ENCODE measurements around the gene RASGRP4.
"Not testable (repeated sequence)": the region's sequence is repeated elsewhere in the genome, so short reads cannot be mapped to it uniquely, and the experiment has no call there.

Gene RASGRP4

DNA sequence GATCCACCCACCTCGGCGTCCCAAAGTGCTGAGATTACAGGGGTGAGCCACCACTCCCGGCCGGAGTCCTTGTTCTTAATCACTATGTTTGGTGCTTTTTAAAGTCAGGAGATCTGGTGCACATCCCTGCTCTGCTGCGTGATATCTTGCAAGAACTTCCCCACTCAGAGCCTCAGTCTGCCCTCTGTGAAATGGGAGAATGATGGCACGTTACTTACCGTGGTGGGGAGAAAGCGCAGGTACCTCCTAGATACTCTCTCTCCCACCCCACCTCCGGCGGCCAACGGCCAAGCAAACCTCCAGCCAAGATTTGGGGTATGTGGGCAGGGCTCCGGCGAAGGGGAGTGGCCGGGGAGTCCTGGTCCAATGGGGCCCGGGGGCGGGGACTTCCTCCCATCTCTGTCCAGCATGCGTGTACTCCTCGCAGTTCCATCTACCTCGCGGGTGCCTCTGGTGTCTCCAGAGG is 7.3 kb upstream of the RASGRP4 start, which contains the start of gene RYR1:
TSS of gene RYR1 (plus strand) at position 424 of the 466 bp plus-strand sequence. CDS start 139 bp downstream, outside the sequence.
- Mint-ChIP-seq H3K4me1 (ENCODE audit: low read depth) (peaks cover 13% of the 10 kb centered on the region), H3K36me3 (no peaks in the 10 kb centered on the region), H3K9me3 (ENCODE audit: low read depth) (no peaks in the 10 kb centered on the region), H3K4me3 (no peak within 1 kb of the TSS), H3K27me3 (peaks cover 11% of the 10 kb centered on the region), H3K27ac (no peak within 1 kb of the TSS)

DNA sequence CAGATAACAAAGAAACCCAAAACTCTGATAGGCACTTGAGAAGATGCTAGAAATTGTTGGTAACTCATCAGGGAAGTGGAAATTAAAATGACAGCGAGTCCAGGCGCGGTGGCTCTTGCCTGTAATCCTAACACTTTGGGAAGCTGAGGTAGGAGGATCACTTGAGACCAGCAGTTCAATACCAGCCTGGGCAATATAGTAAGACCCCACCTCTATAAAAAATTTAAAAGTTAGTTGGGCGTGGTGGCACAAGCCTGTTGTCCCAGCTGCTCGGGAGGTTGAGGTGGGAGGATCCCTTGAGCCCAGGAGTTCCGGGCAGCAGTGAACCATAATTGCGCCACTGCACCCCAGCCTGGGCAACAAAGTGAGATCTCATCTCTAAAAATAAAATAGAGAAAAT is 4.9 kb upstream of the RASGRP4 start:
- H3K4me1 Mint-ChIP-seq (ENCODE audit: low read depth) = peaks cover 22% of the 10 kb centered on the region
- no peak overlapping the region for H3K4me3 Mint-ChIP-seq
- H3K36me3 Mint-ChIP-seq = no peaks in the 10 kb centered on the region
- H3K9me3 Mint-ChIP-seq (ENCODE audit: low read depth) = no peaks in the 10 kb centered on the region
- peaks cover 8% of the 10 kb centered on the region for H3K27me3 Mint-ChIP-seq
- no peak overlapping the region for H3K27ac Mint-ChIP-seq

DNA sequence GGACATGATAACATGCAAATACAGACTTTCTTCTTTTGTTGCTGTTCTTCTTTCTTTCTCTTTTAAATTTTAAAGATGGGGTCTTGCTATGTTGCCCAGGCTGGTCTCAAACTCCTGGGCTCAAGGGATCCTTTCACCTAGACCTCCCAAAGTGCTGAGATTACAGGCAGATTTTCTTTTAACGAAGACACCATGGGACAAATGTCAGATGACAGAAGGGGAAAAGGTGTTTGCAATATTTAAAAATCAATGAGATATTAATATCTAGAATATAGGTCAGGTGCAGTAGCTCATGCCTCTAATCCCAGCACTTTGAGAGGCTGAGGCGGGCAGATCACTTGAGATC is 3.8 kb upstream of the RASGRP4 start:
- peak overlapping the region; percentile 93 for H3K27ac Mint-ChIP-seq
- peaks cover 25% of the 10 kb centered on the region for H3K4me1 Mint-ChIP-seq (ENCODE audit: low read depth)
- H3K27me3 Mint-ChIP-seq = peaks cover 8% of the 10 kb centered on the region
- no peak overlapping the region for H3K4me3 Mint-ChIP-seq
- no peaks in the 10 kb centered on the region for H3K36me3 Mint-ChIP-seq
- no peaks in the 10 kb centered on the region for H3K9me3 Mint-ChIP-seq (ENCODE audit: low read depth)

DNA sequence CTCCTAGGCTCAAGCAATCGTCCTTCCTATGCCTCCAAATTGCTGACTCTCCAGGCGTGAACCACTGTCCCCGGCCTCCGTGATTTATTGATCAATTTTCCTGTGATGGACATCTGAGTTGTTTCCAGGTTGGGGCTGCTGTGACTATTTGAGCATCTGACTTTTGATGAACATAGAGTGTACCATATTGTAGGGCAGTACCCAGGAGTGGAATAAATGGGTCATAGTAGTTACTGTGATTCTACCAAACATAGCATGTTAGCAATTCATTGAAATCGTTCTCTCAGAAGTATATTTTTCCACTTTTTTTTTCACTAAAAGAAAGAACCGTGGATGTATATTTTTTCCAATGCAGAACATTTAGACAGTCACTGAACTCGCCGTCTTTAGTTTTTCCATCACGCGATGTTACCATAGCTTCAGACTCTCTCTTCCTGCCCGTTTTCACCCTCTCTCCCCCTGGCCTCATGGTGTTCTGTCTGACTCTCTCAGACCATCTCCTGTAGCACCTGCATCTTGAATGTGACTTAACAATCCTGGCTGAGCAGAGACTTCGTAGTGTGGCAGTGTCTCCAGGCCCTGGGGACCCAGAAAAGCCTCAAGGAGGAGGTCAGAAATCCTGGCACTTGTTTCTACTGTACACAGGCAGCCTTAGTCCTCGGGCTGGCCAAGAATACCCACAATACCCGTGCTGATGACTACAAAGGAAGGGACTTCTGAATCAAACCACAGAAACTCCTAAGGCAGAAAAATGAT is 3.2 kb upstream of the RASGRP4 start:
- H3K27me3 Mint-ChIP-seq = peaks cover 7% of the 10 kb centered on the region
- H3K9me3 Mint-ChIP-seq (ENCODE audit: low read depth) = no peaks in the 10 kb centered on the region
- peaks cover 23% of the 10 kb centered on the region for H3K4me1 Mint-ChIP-seq (ENCODE audit: low read depth)
- H3K27ac Mint-ChIP-seq = peak overlapping the region; percentile 93
- H3K4me3 Mint-ChIP-seq = peak overlapping the region; percentile 42
- H3K36me3 Mint-ChIP-seq = no peaks in the 10 kb centered on the region

DNA sequence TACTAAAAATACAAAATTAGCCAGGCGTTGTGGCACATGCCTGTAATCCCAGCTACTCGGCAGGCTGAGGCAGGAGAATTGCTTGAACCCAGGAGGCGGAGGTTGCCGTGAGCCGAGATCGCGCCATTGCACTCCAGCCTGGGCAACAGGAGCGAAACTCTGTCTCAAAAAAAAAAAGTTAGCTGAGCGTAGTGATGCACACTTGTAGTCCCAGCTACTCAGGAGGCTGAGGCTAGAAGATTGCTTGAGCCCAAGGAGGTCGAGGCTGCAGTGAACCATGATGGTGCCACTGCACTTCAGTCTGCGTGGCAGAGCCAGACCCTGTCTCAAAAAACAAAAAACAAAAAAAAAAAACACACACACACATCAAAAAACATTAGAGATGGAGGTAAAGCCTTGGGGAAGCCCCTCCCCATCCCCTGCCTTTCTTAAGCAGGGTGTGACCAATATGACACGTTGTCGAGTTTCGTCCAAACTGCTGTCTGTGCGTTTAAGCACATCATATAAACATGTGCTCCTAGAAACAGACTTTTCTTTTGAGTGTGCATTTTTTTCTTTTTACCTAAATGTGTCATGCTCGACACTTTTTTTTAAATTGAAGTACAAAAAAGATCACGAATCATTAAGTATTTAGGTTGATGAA is 1.1 kb upstream of the RASGRP4 start:
- H3K27me3 Mint-ChIP-seq; H3K36me3 Mint-ChIP-seq; H3K4me3 Mint-ChIP-seq; H3K27ac Mint-ChIP-seq; H3K9me3 Mint-ChIP-seq (ENCODE audit: low read depth): not testable (repeated sequence)
- H3K4me1 Mint-ChIP-seq (ENCODE audit: low read depth) = peaks cover 21% of the 10 kb centered on the region

DNA sequence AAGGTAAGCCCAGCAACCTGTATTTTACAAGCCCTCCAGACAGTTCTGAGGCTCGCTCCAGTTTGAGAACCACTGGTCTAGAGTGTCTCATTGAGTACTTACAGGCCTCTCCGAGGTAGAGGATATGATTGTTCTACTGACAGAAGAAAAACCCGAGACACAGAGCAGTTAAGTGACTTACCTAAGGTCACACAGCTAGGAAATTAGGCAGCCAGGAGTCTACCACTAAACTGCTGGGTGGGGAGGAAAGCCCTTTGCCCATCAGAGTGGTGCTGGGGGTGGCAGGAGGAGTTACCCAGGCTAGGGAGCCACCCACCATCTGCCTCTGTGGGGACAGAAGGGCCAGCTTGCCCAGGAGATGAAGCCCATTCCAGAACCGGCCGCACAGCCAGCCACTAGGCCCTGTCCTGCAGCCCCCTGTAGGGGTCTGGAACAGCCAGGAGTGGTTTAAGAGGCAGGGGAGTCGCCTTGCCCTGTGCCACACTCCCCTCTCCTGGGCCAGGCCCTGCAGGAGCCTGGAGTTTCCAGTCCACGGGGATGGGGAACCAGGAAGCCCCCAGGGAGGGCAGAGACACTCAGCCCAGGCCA is 703 bp downstream of the RASGRP4 start:
- Mint-ChIP-seq H3K9me3 (ENCODE audit: low read depth) (no peaks in the 10 kb centered on the region), H3K27ac (no peak overlapping the region), H3K4me3 (no peak overlapping the region), H3K27me3 (peaks cover 6% of the 10 kb centered on the region), H3K36me3 (no peaks in the 10 kb centered on the region), H3K4me1 (ENCODE audit: low read depth) (peaks cover 21% of the 10 kb centered on the region)

DNA sequence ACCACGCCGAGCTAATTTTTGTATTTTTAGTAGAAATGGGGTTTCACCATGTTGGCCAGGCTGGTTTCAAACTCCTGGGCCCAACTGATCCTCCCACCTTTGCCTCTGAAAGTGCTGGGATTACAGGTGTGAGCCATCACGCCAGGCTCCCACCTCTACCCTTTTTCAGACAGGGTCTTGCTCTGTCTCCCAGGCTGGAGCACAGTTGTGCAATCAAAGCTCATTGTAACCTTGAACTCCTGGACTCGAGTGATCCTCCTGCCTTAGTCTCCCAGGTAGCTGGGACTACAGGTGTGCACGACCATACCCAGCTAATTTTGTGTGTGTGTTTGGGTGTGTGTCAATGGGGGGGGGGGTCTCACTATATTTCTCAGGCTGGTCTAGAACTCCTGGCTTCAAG is 1.7 kb downstream of the RASGRP4 start:
- Mint-ChIP-seq H3K27ac (no peak overlapping the region), H3K4me3 (no peak overlapping the region), H3K27me3 (peaks cover 3% of the 10 kb centered on the region), H3K9me3 (ENCODE audit: low read depth) (no peaks in the 10 kb centered on the region), H3K36me3 (no peaks in the 10 kb centered on the region), H3K4me1 (ENCODE audit: low read depth) (peaks cover 16% of the 10 kb centered on the region)

DNA sequence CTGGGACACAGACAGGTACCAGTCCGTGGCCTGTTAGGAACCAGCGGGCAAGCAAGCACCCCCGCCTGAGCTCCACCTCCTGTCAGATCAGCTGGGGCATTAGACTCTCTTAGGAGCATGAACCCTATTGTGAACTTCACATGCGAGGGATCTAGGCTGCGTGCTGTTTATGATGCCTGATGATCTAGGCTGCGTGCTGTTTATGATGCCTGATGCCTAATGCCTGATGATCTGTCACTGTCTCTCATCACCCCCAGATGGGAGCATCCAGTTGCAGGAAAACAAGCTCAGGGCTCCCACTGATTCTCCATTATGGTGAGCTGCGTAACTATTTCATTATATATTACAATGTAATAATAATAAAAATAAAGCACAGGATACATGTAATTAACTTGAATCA is 3.6 kb downstream of the RASGRP4 start:
- H3K36me3 Mint-ChIP-seq = no peaks in the 10 kb centered on the region
- H3K27me3 Mint-ChIP-seq = peaks cover 2% of the 10 kb centered on the region
- H3K4me1 Mint-ChIP-seq (ENCODE audit: low read depth) = peaks cover 19% of the 10 kb centered on the region
- H3K9me3 Mint-ChIP-seq (ENCODE audit: low read depth) = no peaks in the 10 kb centered on the region
- H3K4me3 Mint-ChIP-seq = no peak overlapping the region
- no peak overlapping the region for H3K27ac Mint-ChIP-seq

DNA sequence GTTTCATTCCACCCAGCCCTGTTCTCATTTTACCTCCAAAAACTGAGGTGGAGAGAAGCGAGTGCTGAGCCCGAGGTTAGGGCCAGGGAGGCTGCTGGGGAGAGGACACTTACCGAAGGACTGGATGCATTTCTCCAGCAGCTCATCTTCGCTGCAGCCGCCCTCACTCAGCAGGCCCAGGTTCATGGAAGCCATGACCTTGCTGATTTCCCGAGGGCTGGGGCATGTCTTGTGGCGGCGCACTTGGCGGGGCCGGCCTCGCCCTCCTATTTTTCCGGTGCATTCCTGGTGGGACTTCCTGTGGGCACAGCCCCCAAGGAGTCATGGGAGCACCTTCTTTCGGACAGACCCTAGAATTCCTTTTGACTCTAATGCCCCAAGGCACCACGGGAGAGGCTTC is 4.2 kb downstream of the RASGRP4 start:
- Mint-ChIP-seq H3K36me3 (no peaks in the 10 kb centered on the region), H3K27me3 (peaks cover 2% of the 10 kb centered on the region), H3K4me3 (no peak overlapping the region), H3K4me1 (ENCODE audit: low read depth) (peaks cover 23% of the 10 kb centered on the region), H3K27ac (no peak overlapping the region), H3K9me3 (ENCODE audit: low read depth) (no peaks in the 10 kb centered on the region)

DNA sequence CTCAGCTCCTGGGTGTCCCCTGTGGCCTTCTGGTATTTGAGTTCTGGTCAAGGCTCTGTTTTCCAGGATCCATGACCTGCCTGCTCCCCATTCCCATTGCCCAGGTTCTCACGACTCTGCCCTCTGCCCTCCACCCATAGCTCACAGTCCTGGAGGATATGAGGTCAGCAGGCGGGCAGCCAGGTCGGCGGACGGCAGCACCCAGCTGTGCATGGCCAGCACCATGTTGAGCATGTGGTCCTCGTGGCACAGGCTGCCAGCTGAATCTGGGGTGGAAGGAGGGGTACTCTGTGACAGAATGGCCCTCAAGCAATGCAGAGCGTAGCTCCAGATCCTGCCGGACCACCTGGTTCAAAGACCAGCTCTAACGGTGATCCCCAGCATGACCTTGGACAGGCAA is 5.1 kb downstream of the RASGRP4 start:
- H3K27me3 Mint-ChIP-seq = no peaks in the 10 kb centered on the region
- no peaks in the 10 kb centered on the region for H3K9me3 Mint-ChIP-seq (ENCODE audit: low read depth)
- peaks cover 21% of the 10 kb centered on the region for H3K4me1 Mint-ChIP-seq (ENCODE audit: low read depth)
- no peaks in the 10 kb centered on the region for H3K36me3 Mint-ChIP-seq
- no peak overlapping the region for H3K4me3 Mint-ChIP-seq
- H3K27ac Mint-ChIP-seq = no peak overlapping the region

DNA sequence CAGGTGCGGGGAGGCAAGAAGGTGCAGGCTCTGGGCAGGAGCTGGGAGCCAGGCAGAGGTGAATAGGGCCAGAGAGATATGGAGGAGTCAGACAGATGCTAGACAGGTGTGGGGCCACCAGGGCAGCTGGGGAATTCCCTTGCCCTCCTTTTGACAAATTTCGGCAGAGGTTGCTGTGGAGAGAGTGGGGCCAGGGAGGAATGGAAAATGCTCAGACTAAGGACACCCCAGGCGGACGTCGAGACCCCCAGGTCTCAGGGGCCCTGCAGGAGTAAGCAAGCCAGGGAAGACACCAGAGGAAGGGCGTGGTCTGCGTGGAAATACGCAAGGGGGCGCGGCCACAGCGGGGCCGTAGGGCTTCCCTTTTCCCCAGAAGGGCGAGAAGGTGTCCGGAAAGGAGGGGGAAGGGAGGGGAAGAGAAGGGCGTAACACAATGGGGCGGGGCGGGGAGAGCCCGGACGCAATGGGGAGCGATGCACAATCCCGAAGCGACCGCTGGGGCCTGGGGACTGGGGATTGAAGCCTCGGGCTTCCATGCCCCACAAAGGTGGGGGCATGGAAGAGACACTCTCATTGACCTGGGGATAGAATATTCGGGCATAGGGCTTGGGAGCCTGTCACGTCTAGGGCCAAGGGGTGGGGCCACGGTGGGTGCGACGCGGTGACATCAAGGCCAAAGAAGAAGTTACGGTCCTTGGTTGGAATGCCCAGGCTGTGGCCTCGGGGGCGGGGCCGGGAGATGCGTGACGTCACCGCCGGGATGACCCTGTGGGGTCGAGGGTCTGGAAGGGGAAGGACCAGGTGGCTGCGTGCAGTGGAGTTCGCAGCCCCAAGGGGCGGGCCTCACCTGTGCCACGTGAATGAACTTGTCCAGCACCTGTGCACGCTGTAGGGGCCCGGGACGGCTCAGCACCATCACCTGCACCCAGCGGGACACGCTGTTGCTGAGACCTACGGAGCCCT is 8.2 kb downstream of the RASGRP4 start:
- Mint-ChIP-seq H3K27ac (peak overlapping the region; percentile 23), H3K9me3 (ENCODE audit: low read depth) (no peaks in the 10 kb centered on the region), H3K4me3 (peak overlapping the region; percentile 82), H3K27me3 (no peaks in the 10 kb centered on the region), H3K4me1 (ENCODE audit: low read depth) (peaks cover 18% of the 10 kb centered on the region), H3K36me3 (no peaks in the 10 kb centered on the region)

DNA sequence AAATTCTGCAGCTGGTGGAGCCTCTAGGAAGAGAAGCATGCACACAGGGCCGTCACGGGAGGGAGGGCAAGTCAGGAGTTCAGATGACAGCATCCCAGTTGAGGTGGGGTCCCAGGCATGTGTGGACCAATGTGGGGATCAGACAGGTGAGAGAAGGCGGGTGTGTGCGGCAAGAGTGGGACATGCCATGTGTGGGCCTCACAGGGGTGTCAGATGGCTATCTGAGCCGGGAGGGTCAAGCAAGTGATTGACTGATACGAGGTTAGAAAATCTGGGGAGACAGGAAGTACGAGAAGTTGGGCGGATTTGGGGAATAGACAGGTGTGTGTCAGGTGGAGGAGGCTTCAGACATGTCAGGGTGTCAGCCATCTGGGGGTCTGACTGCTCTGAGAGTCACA is 8.9 kb downstream of the RASGRP4 start:
- H3K4me1 Mint-ChIP-seq (ENCODE audit: low read depth) = peaks cover 18% of the 10 kb centered on the region
- H3K27ac Mint-ChIP-seq = peak overlapping the region; percentile 23
- H3K36me3 Mint-ChIP-seq = no peaks in the 10 kb centered on the region
- H3K4me3 Mint-ChIP-seq = peak overlapping the region; percentile 82
- no peaks in the 10 kb centered on the region for H3K27me3 Mint-ChIP-seq
- H3K9me3 Mint-ChIP-seq (ENCODE audit: low read depth) = no peaks in the 10 kb centered on the region

DNA sequence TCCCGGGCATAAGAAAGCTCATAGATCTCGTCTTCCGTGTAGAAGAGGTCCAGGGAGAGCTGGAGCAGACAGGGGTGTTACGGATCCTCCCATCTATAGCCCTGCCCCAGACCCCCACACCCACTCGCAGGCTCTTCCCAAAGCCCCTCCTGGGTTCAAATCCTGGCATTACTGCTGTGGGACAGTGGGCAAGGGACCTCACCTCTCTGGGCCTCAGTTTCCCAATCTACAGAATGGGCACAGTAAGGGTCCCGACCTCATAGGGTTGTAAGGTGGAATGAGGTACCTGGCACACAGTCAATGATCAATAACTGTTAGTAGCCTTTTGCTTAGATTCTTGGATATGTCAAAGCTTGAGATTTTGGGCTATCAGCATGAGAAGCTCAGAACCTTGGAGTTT is 12.6 kb downstream of the RASGRP4 start:
- peaks cover 13% of the 10 kb centered on the region for H3K4me1 Mint-ChIP-seq (ENCODE audit: low read depth)
- no peak overlapping the region for H3K27ac Mint-ChIP-seq
- H3K9me3 Mint-ChIP-seq (ENCODE audit: low read depth) = no peaks in the 10 kb centered on the region
- no peak overlapping the region for H3K4me3 Mint-ChIP-seq
- H3K27me3 Mint-ChIP-seq = no peaks in the 10 kb centered on the region
- H3K36me3 Mint-ChIP-seq = no peaks in the 10 kb centered on the region

DNA sequence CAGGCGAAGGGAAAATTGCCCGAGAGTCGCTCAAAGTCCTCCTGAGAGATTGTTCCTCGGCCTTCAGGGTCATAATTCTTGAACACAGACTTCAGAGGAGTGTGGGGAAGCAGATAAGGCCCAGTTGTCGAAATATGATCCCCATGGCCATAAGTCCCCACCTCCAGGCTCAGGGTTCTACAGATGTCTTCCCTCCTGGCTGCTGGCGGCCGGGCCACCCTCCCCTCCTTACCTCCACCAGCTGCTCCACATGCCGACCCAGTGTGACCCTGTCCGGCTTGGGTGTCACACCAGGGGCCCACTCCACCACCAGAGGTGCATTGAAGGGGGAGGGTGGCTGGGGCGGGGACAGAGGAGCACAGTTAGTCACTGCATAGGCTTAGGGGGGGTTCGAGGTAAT is 13.1 kb downstream of the RASGRP4 start:
- H3K27me3 Mint-ChIP-seq = no peaks in the 10 kb centered on the region
- H3K9me3 Mint-ChIP-seq (ENCODE audit: low read depth) = no peaks in the 10 kb centered on the region
- no peak overlapping the region for H3K4me3 Mint-ChIP-seq
- H3K27ac Mint-ChIP-seq = no peak overlapping the region
- peaks cover 12% of the 10 kb centered on the region for H3K4me1 Mint-ChIP-seq (ENCODE audit: low read depth)
- no peaks in the 10 kb centered on the region for H3K36me3 Mint-ChIP-seq

DNA sequence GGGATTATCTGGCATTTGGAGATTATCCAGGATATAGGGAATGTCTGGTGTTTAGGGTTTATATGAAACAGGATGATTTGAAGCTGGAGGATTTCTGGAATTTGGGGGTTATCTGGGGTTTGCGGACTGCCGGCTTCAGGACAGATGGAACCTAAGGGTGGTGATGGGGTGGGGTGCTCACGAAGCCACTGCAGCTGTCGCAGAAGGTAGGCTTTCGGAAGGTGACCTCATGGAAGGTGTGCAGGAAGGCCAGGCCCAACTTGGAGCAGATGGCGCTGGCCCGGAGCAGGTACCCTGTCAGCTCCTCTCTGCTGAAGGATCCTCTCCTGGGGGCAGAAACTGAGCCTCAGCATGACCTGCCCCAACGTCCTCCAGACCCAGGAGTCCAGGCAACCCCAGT is 13.5 kb downstream of the RASGRP4 start:
- Mint-ChIP-seq H3K27ac (no peak overlapping the region), H3K4me3 (no peak overlapping the region), H3K27me3 (no peaks in the 10 kb centered on the region), H3K4me1 (ENCODE audit: low read depth) (peaks cover 8% of the 10 kb centered on the region), H3K36me3 (no peaks in the 10 kb centered on the region), H3K9me3 (ENCODE audit: low read depth) (no peaks in the 10 kb centered on the region)

All from activated naive CD8-positive, alpha-beta T cell (primary cell).